ENCODE measurements around the gene GDPD4.

Gene GDPD4

DNA sequence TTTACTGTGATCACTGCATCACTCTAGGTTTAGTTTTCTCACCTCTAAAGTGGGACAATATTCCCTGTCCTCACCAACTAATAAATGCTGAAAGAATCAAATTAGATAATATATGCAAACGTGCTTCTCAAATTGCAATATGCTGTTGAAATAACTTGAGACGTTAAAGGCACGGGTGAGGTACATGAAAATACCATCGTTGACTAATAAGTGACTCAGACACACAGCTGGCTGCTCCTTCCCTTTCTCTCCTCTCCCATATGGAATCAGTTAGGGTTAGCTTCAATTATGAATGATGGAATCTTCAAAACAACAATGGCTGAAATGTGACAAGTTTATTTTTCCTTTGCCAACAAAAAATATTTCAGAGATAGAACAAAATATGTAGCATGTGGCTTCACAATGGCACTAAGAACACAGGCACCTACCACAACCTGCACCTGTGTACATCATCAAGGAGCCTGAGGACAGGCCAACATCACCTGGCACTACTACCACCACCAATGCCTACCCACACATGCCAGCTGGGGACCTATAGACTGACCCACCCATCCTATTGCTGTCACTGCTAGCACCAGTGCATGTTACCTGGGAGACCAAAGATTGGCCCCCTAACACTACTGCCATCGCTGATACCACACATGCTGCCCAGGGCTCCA is 13.7 kb downstream of the GDPD4 start:
- no peak for DNase-seq (ENCODE audit: low spot score)
- in situ Hi-C loops (cut with MboI; ENCODE audit: low sequenced_read_pairs, unreplicated experiment) = no loop called here
- TF ChIP-seq CTCF (IDR thresholded peaks at IDR 0.05; ENCODE audit: borderline replicate concordance, control extremely low read depth, extremely low read depth, insufficient read depth, missing control alignments) = no peak

DNA sequence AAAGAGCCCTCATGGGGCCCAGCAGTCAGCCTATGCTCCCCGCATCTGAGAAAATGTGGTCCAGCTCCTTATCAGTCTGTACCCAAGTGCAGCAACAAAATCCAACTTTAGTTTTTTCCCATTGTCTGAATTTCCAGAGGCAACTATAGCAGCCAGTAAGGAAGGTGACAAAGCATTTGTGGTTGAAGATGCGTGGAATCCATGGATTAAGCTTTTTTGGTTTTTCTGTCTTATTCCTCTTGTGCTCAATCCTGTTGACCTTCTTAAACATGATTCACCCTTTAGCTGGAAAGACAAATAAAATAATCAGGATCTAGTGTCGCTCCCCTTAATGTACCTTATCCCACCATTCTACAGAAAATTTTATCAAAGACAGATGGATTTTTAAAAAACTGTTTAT is 14.3 kb downstream of the GDPD4 start:
- in situ Hi-C loops (cut with MboI; ENCODE audit: low sequenced_read_pairs, unreplicated experiment) = no loop called here
- TF ChIP-seq CTCF (IDR thresholded peaks at IDR 0.05; ENCODE audit: borderline replicate concordance, control extremely low read depth, extremely low read depth, insufficient read depth, missing control alignments) = no peak
- DNase-seq (ENCODE audit: low spot score) = no peak

DNA sequence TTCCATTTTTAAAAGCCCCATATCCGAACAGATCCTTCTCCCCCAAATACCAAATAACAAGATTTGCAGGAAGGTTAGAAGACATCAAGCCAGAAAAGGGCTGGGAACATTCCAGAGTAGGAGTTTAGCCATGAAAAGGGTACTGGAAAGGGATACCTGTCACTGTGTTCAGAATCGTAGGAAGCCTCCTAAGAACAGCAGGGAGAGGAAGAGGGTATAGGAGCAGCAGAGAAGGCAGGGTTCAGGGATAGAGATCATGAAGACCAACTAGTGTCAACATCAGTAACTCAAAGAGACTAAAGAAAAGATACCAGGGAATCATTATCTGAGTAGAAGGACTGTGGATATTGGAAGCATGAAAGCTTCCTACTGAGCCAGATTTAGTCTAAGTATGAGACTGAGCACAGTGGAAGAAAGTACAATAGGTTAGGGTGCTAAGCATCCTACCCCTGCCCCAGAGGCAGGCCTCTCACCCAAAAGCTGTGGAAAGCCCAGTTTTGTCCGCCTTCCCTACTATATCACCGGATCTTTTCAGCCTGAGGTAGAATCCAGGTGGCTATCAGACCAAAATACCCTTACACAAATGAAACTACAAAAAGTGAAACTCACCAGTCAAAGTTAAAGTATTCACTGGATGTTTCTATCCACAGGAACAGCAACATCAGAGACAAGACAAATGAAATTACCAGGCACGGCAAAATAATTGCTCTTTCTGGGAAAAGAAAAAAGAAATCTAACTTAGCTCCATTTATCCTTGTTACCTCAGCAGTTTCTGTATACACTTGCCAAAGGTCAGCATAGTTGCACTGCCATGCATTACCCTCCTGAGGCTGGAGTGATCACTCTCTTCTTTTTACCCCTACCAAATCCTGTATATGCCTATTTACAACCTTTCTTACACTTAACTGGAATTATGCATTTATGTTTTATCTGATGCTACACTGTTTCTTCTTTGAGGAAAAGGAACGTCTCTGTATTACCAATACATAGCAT is 16.7 kb downstream of the GDPD4 start:
- in situ Hi-C loops (cut with MboI; ENCODE audit: low sequenced_read_pairs, unreplicated experiment) = no loop called here
- no peak for DNase-seq (ENCODE audit: low spot score)
- no peak for TF ChIP-seq CTCF (IDR thresholded peaks at IDR 0.05; ENCODE audit: borderline replicate concordance, control extremely low read depth, extremely low read depth, insufficient read depth, missing control alignments)

- DNase-seq (ENCODE audit: low spot score) = no peak
- no peak for TF ChIP-seq CTCF (IDR thresholded peaks at IDR 0.05; ENCODE audit: borderline replicate concordance, control extremely low read depth, extremely low read depth, insufficient read depth, missing control alignments)
- in situ Hi-C loops (cut with MboI; ENCODE audit: low sequenced_read_pairs, unreplicated experiment) = no loop called here
These were observed 18.4 kb downstream of the GDPD4 start for GRCh38 chr11:77283101-77283500.

DNA sequence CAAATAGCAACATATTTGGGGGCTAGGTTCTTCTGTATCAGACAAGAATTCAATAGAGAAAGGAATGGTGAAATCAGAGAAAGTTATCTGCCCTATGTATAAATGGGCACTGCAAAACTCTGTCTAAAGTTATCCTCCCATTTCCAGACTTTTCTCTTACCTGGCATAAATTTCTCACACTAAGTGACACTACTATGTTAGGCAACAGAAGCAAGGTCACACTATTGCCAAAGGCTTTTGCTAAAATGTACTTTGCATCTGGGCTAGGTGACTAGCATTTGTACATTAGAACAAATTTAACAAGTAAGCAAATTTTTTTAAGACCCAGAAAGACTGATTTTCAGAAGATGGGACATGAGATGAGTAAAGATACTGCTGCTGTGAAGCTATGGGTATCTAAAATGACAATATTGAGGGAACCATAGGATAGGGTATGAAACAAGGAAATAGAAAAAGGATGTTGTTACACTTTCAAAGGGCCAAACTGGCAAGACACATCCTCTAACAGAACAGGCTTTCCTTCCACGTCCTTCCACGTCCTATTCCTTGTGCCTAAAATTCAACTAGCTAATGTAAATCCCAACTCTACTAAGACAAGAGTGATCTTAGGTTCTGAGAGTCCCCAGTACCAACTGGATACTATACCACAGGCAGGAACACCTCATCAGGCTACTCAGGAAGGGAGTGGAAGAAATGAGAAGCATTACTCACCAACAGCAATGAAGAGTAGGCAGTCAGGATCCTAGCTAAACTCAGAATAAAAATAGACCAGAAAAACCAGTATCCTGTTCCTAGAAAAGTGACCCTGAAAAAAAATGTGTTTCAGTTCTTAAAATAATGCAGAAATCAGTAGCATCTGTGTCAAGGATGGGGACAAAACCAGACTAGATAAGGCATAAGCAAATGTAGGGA is 22.6 kb downstream of the GDPD4 start:
- no peak for DNase-seq (ENCODE audit: low spot score)
- in situ Hi-C loops (cut with MboI; ENCODE audit: low sequenced_read_pairs, unreplicated experiment) = no loop called here
- TF ChIP-seq CTCF (IDR thresholded peaks at IDR 0.05; ENCODE audit: borderline replicate concordance, control extremely low read depth, extremely low read depth, insufficient read depth, missing control alignments) = no peak

GRCh38 chr11:77276271-77276670 is 25.2 kb downstream of the GDPD4 start:
- in situ Hi-C loops (cut with MboI; ENCODE audit: low sequenced_read_pairs, unreplicated experiment) = no loop called here
- no peak for TF ChIP-seq CTCF (IDR thresholded peaks at IDR 0.05; ENCODE audit: borderline replicate concordance, control extremely low read depth, extremely low read depth, insufficient read depth, missing control alignments)

More at GRCh38 chr11:77276271-77276670, 25.2 kb downstream of the GDPD4 start:
- no peak for DNase-seq (ENCODE audit: low spot score)
